Urothelium cell line (cell line): ENCODE results near the gene IMMP1L.

ENCODE experiments used
- DNase-seq: peaks from one replicate; pipeline ENCODE4 v3.0.0; 2011; ENCODE audit warnings: low spot score, mixed read lengths
- FAIRE-seq: peaks from 2 replicates; lab custom pipeline; 2011; peaks lifted over from hg19 to GRCh38; lab: Jason Lieb, UNC

Gene IMMP1L

DNA sequence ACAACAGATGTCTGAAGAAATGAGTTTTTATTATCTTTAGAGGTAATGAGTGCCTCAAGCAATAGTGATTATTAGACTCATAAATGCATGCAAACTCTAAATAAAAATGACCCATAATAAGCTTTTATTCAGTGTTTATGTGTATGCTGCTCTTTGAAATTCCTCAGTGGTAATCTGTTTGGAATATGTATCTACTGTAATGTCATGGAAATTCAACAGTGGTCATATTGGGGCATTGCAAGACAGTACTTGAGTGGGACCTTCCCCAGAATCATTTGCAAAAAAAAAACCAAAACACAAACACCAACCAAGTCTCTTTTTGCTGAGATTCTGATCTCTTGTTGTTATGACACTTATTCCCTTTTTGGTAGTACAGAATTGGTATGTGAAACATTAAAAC, 104.8 kb downstream of the IMMP1L start:
- FAIRE-seq, result no peak
- no peak for DNase-seq

GRCh38 chr11:31397239-31397834, 112.1 kb downstream of the IMMP1L start:
- DNase-seq, result peak; percentile 20
- FAIRE-seq, result no peak

- no peak for DNase-seq
- no peak for FAIRE-seq
Observed at GRCh38 chr11:31387379-31387778, 122.0 kb downstream of the IMMP1L start.

- DNase-seq, result no peak
- FAIRE-seq, result no peak
Observed at GRCh38 chr11:31383116-31383515, 126.3 kb downstream of the IMMP1L start.
